ENCODE data around the gene MIEF1.
"Not testable (repeated sequence)": the region's sequence is repeated elsewhere in the genome, so short reads cannot be mapped to it uniquely, and the experiment has no call there.

Gene MIEF1

GRCh38 chr22:39490966-39491680 is 11.0 kb upstream of the MIEF1 start:
- no peak for DNase-seq

DNA sequence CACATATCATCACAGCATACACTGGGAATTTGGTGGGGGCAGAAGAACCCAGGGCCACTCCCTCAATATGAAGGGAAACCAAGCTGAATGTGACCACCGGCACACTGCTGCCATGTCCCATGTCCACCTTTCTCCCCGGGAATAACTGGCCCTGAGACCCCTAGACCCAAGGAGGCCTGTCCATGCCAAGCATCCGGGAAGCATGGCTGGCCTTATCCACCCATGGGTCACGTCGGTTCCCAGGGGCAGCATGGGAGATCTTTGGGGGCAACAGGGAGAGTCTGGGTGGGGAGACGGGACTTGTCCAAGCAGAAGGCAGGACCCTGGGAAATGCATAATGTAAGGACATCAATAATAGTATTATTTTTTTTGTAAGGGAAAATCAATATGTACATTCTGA is 10.4 kb upstream of the MIEF1 start:
- no peak for DNase-seq

DNA sequence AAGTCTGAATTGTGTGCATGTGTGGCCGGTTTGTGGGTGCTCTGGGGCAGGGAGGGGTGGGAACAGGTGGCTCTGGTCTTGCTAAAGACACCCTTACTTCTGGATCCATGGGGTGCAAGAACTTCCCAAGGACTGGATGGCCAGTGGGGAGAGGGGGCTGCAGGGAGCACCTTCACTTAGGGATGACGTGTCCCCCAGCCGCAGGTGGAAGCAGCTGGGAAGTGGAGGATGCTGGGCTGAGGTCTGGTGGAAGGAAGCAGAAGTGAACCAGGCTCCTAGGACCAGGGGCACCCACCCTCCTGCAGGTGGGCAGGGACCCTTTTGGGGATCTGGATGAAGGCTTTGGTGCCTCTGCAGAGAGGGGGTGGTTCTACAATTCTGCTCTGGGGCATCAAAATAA is 9.9 kb upstream of the MIEF1 start:
- no peak for DNase-seq

DNA sequence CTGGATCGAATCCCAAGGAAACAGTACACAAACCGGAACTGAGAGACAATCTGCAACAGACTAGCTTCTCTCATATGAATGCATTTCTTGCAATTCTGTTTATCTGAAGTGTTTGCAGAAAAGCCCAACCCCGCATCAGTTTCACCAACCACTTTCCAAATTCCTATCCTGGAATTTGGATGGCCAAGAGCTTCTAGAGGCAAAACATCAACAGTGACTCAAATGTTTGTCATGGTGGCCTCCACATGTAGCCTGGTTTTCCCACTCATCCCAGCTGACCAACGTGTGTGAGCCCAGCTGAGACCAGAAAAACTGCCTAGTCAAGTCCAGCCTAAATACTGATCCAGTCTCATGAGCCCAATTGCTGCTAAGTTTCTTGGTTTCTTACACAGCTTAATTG is 8.3 kb upstream of the MIEF1 start:
- no peak for DNase-seq

DNA sequence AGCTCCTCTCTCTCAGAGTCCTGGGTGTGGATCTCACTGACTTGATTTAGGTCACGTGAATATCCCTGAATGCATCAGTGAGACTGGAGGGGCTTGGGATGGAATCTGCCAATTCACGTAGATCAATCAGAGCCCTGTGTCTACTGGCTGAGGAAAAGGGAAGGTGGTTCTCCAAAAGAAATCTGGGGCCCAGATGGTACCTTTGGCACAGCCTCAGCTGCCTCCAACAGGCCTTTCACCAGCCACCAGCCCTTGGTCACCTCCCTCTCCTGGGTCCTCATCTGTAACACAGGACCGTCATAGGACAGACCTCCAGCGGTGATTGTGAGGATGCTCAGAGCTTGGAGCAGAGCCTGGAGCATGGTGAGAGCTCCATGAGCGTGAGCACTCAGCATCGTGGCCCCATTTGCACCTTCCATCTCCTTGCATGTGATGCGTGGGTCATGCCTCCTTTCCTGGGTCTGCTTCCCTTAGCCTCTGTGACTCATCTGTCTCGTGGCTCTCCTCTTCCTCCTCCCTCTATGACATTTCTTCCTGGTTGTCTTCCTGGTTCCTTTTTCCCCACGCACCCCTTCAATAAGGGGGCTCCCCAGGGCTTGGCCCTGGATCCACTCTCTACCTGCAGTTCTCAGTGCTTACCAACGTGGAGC is 7.5 kb upstream of the MIEF1 start:
- no peak for DNase-seq

DNA sequence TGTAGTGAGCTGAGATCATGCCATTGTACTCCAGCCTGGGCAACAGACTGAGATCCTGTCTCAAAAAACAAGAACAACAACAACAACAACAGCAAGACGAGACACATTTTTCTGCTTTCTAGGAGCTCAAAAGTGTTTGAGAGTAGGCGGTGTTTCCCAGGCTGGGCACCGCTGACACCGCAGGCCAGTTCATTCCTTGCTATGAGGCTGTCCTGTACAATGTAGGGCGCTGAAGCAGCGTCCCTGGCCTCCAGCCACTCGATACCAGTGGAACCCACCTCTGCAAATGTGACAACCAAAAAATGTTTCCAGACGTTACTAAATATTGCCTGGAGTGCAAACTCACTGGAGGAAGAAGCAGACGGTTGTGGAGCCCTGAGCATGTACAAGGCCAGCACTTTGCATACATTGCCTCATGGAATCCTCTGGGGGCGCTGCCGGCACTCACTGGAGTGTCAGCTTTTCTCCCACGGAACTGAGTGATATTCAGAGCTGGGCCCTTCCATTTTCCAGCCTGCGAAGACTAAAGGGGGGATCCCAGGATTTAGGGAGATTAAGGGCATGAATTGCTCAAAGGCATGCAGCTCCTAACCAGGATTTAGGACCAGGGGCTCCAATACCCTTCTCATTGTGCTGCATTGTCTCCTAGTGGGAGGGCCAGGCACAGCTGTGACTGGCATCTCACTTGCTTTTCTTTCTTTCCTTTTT is 5.8 kb upstream of the MIEF1 start:
- DNase-seq, result peak; percentile 56

DNA sequence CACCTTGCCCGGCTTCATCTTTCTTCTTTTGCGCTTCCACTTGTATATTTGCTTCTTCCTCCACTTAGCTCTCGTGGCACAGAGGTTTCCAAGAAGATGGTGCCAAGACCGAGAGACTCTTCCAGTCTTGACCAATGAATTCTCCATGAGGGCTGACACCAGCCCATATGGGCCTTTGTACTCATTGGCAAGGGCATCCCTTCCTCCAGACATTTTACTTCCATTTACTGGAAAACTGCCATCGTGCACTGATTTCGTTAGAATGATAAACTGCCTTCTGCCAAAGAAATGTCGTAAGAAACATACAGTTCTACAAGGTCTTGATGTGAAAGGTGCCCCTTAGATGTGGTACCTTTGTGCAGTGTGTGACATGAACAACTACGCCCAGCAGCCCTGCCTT is 4.7 kb upstream of the MIEF1 start:
- no peak for DNase-seq

- DNase-seq, result peak; percentile 77
These were observed 3.7 kb upstream of the MIEF1 start for GRCh38 chr22:39498368-39498767.

DNA sequence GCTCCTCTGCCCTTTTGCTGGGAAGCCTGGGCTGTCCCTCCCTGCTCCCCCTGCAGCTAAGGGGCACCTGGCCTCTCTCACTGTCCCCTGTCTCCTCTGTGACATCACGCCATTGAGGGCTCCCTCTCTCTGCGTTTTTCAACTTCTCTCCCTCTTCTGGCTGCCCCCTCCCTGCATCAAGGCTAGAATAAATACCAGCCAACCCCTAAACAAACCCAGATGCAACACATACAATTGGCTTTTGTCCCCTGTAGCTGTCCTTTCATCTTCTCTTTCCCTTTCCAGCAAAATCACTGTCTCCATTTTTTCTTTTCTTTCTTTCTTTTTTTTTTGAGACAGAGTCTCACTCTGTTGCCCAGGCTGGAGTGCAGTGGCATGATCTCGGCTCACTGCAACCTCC is 3.3 kb upstream of the MIEF1 start:
- DNase-seq, result no peak

GRCh38 chr22:39500101-39500500 is 2.0 kb upstream of the MIEF1 start:
- no peak for DNase-seq

- DNase-seq, result no peak
These were observed 414 bp upstream of the MIEF1 start for GRCh38 chr22:39501644-39502108.

GRCh38 chr22:39502789-39503409 is 809 bp downstream of the MIEF1 start:
- DNase-seq, result no peak

DNA sequence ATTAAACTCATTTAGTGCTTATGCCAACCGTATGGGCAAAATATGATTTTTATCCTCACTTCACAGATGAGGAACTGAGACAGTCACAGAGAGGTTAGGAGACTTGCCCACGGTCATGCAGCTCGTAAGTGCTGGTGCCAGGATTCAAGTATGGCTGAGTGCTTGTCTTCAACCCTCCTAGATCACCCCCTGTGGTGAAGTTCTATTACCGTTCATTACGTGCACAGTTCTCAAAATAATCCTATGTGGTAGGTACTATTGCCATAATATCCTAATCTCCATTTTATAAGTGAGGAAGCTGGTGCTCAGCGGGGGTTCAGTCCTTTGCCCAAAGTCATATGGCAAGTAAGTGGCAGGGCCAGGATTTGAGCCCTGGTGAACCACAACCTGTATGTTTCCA is 1.5 kb downstream of the MIEF1 start:
- no peak for DNase-seq

DNA sequence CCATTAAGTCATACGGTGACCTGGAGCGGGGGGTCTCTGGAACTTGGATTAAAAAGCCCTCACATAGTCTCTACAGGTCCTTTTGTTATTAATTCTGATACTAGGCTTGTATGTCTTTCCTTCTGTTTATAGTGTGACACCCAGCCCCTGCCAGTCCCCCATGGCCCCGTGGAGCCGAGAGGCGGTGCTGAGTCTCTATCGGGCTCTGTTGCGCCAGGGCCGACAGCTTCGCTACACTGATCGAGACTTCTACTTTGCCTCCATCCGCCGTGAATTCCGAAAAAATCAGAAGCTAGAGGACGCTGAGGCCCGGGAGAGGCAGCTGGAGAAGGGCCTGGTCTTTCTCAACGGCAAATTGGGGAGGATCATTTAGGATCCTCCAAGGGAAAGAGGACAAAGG is 2.0 kb downstream of the MIEF1 start:
- DNase-seq, result no peak

GRCh38 chr22:39507021-39507420 is 4.9 kb downstream of the MIEF1 start:
- DNase-seq, result not testable (repeated sequence)

- DNase-seq, result no peak
These were observed 6.3 kb downstream of the MIEF1 start for GRCh38 chr22:39508393-39508792.

- no peak for DNase-seq
These were observed 8.5 kb downstream of the MIEF1 start for GRCh38 chr22:39510529-39511149.

- DNase-seq, result no peak
These were observed 9.1 kb downstream of the MIEF1 start for GRCh38 chr22:39511226-39511625.

DNA sequence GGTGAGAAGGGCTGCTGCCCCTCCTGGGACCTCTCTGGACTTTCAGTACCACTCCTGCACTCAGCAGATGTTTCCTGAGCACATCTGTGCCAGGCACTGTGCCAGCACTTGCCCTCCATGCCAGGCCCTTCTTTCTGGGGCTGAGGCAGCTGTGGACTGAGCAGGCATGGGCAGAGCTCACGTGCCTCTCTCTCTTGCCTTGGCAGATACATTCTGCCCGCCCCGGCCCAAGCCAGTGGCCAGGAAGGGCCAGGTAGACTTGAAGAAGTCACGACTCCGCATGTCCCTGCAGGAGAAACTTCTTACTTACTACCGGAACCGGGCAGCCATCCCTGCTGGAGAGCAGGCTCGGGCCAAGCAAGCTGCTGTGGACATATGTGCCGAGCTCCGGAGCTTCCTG is 9.9 kb downstream of the MIEF1 start:
- DNase-seq, result no peak

- no peak for DNase-seq
These were observed 11.7 kb downstream of the MIEF1 start for GRCh38 chr22:39513791-39514190.

- peak; percentile 24 for DNase-seq
These were observed 12.4 kb downstream of the MIEF1 start for GRCh38 chr22:39514373-39514973.

DNA sequence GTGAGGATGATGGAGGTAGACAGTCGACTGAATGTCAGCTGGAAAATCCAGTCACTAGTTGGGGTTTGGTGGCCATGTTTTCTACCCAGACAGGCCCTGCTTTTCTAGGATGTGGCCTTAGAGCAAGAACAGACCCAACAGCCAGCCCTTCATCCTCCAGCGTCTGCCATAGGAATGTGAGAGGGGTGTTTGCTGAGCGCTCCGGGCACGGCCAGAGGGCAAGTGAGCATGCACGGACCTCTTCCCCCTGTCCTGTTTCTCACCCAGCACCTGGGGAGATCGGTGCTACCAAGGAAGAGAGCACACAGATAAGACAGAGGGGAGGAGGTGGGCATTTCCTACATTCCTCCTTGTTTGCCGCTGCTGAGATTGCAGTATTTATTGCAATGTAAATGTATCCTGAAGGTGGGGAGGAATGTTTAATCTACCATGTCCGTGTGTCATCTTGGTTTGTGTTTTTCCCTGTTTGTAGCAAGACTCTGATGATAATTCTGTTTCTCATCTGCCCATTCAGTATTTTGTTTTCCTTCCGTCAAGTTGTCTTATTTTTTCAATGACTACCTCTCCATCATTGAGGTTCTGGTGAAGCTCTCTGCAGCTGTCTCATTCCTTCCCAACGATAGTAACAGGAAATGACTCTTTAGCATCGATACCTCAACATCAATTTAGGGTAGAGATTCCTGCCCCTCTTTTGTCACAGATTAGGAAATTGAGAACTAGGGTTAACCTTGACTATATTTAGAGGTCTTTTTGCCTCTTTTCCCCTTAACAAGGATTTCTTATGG is 13.4 kb downstream of the MIEF1 start:
- no peak for DNase-seq

Measured in NCI-H2171 treated with DMSO at 0.1 percent for 48 hours (cell line).